Measurements from ENCODE around the gene NDUFB11. TPM values are rescaled to one million over a fixed set of nuclear protein-coding genes. Genes with fewer than 3 reads are reported as not detected.

Gene NDUFB11
- total RNA-seq, 4 donors from 2014 or later = 64.3 to 91.1 (median 71.4) TPM

DNA sequence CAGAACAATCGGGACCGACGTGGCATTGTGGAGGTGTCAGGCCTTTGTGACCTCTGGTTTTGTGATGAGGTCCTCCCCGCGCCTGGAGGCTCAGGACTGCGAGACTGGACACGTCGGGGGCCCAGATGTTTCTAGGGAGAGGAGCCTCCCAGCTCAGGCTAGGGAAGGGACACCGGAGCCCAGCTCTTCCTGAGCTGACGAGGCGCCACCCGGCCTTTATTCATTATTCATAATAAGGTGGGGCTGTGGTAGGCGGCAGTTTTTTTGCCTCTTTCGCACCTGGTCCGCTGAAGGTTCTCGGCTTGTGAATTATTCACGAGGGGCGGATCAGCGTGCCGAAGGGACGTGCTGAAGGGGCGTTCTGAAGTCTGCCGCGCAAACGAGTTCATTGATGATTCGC lies 46.8 kb upstream of the NDUFB11 start:
- DNase-seq = peak; percentile 51
- H3K27ac ChIP-seq = peak overlapping the region; percentile 71 to 78 (median 76)
- H3K36me3 ChIP-seq = no peaks in the 10 kb centered on the region
- no peaks in the 10 kb centered on the region for H3K9me3 ChIP-seq
- peaks cover 15 to 37% (median 23%) of the 10 kb centered on the region in 4 donors for H3K4me1 ChIP-seq
- WGBS, 2 donors (ENCODE audit: low coverage in 1 of 2) = 40% methylated on average over 26 of the region's 26 CpGs; no CpG with 5 or more reads in 1 of the 2 donors
- H3K4me3 ChIP-seq = peak overlapping the region in 3 of 4 donors; percentile 41 to 61 (median 53)
- no peak for TF ChIP-seq POLR2AphosphoS5 (IDR thresholded peaks at IDR 0.05)
- no peak for TF ChIP-seq EP300 (IDR thresholded peaks at IDR 0.05; ENCODE audit: low read depth)
- TF ChIP-seq POLR2A (IDR thresholded peaks at IDR 0.05) = no peak
- TF ChIP-seq CTCF (IDR thresholded peaks at IDR 0.05) = no peak
- in situ Hi-C loops (cut with MboI; ENCODE audit: low pct_ligation_motif_present in 1 of 4, low pct_unique_long_range_greater_than_20kb in 1 of 4, low sequenced_read_pairs in 3 of 4) (loop anchor here (10.0 to 25.0 kb wide), 4 partner anchors 193 to 333 kb away; no protein-coding TSS in a partner anchor), intact Hi-C loops (cut with DNase I; ENCODE audit: low total_unique reads) (no loop called here)
- no peaks in the 10 kb centered on the region for H3K27me3 ChIP-seq

DNA sequence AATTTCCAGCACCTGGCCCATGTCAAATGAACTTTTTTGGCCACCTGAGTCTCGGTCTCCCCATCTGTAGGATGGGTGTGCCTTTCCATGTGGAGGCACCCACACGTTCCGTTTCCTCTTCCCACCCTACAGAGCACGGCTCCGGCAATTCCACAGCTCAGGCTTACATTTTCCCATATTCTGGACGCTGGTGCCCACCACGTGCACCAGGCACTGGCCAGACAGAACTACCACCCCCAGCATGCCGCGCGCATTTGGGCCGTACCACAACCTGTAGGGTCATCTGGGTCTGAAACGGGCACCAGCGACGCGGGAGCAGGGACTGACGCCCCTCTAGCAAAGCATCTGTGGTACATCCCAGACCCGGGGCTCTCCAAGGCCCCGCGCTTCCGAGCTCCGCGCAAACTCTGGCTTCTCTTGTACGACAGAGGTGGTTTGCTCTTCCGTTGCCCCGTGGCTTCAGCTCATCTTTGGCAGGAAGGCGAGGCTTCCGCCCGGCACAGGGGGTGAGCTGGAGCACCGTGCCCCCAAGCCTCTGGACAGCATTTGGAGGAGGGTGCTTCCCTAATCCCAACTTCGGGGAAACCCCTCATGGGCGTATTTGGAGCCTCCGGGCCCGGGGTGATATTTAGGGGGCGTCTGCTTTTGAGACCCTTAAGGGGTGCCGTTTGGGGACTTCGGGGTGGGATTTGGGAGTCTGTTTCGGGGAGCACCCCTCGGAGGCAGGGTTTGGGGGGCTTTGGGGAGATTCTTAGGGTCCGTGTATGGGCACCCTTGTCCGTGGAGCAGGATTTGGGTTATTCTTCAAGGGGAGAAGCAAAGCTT lies 46.2 kb upstream of the NDUFB11 start:
- H3K36me3 ChIP-seq = no peaks in the 10 kb centered on the region
- in situ Hi-C loops (cut with MboI; ENCODE audit: low pct_ligation_motif_present in 1 of 4, low pct_unique_long_range_greater_than_20kb in 1 of 4, low sequenced_read_pairs in 3 of 4) (loop anchor here (10.0 to 25.0 kb wide), 4 partner anchors 194 to 334 kb away; no protein-coding TSS in a partner anchor), intact Hi-C loops (cut with DNase I; ENCODE audit: low total_unique reads) (no loop called here)
- peaks cover 8 to 30% (median 16%) of the 10 kb centered on the region in 4 donors for H3K4me1 ChIP-seq
- no peaks in the 10 kb centered on the region for H3K9me3 ChIP-seq
- peak; percentile 87 for DNase-seq
- peak overlapping the region; percentile 17 to 61 (median 47) for H3K4me3 ChIP-seq
- H3K27me3 ChIP-seq = no peaks in the 10 kb centered on the region
- WGBS, 2 donors (ENCODE audit: low coverage in 1 of 2) = 34% methylated on average over 39 of the region's 40 CpGs; no CpG with 5 or more reads in 1 of the 2 donors
- TF ChIP-seq POLR2AphosphoS5 (IDR thresholded peaks at IDR 0.05) = peak; percentile 77 to 86 (median 80)
- no peak for TF ChIP-seq CTCF (IDR thresholded peaks at IDR 0.05)
- no peak for TF ChIP-seq EP300 (IDR thresholded peaks at IDR 0.05; ENCODE audit: low read depth)
- TF ChIP-seq POLR2A (IDR thresholded peaks at IDR 0.05) = peak; percentile 48
- peak overlapping the region; percentile 71 to 78 (median 76) for H3K27ac ChIP-seq

GRCh38 chrX:47189906-47190305 lies 45.4 kb upstream of the NDUFB11 start:
- Histone ChIP-seq H3K27me3 (no peaks in the 10 kb centered on the region), H3K27ac (no peak overlapping the region), H3K4me3 (no peak overlapping the region), H3K36me3 (no peaks in the 10 kb centered on the region), H3K9me3 (no peaks in the 10 kb centered on the region), H3K4me1 (peaks cover 5 to 23% (median 9%) of the 10 kb centered on the region in 4 donors)
- TF ChIP-seq CTCF (IDR thresholded peaks at IDR 0.05) (no peak), EP300 (IDR thresholded peaks at IDR 0.05; ENCODE audit: low read depth) (no peak)
- in situ Hi-C loops (cut with MboI; ENCODE audit: low pct_ligation_motif_present in 1 of 4, low pct_unique_long_range_greater_than_20kb in 1 of 4, low sequenced_read_pairs in 3 of 4) (loop anchor here (10.0 to 25.0 kb wide), 4 partner anchors 195 to 335 kb away; no protein-coding TSS in a partner anchor), intact Hi-C loops (cut with DNase I; ENCODE audit: low total_unique reads) (no loop called here)
- DNase-seq = no peak
- 67 to 73% methylated on average over 1 to 19 of the region's 19 CpGs for WGBS, 2 donors (ENCODE audit: low coverage in 1 of 2)

DNA sequence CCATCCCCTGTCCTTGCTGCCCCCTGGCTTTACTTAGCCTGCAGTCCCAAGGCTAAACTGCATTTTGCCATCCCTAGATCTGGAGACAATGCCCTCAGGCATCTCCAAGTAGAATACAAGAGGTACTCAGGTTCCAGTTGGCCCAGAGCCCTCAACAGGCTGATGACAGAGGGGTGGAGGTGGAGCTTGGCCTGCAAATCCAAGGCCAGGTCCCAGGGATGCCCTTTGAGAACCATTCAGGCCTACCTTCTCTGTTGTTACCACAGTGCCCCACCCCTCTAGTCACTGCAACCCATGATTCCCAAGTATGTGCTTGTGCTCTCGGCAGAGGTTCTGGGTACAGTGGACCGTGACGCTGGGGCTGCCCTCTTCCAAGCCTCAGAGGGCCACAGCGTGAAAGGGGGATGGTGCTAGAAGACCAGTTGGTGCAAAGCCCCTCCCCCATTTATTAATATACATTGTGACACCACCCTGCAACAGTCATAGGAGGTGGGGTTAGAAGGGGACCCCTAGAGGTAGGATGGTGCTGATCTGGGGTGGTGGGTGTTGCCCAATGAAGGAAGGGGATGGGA lies 42.7 kb upstream of the NDUFB11 start:
- intact Hi-C loops (cut with DNase I; ENCODE audit: low total_unique reads) = no loop called here
- in situ Hi-C loops (cut with MboI; ENCODE audit: low pct_ligation_motif_present in 1 of 4, low pct_unique_long_range_greater_than_20kb in 1 of 4, low sequenced_read_pairs in 3 of 4) = loop anchor here in 3 of 4 donors (25.0 kb wide), 2 partner anchors 200 to 325 kb away; no protein-coding TSS in a partner anchor
- no peaks in the 10 kb centered on the region for H3K27me3 ChIP-seq

More for the DNA sequence above, 42.7 kb upstream of the NDUFB11 start:
- Histone ChIP-seq H3K4me3 (no peak overlapping the region), H3K36me3 (no peaks in the 10 kb centered on the region), H3K4me1 (peaks cover 0 to 7% (median 0%) of the 10 kb centered on the region in 4 donors), H3K9me3 (no peaks in the 10 kb centered on the region), H3K27ac (no peak overlapping the region)
- TF ChIP-seq EP300 (IDR thresholded peaks at IDR 0.05; ENCODE audit: low read depth) (no peak), POLR2AphosphoS5 (IDR thresholded peaks at IDR 0.05) (no peak), POLR2A (IDR thresholded peaks at IDR 0.05) (no peak), CTCF (IDR thresholded peaks at IDR 0.05) (no peak)
- no peak for DNase-seq
- 84% methylated on average over 4 of the region's 4 CpGs; no CpG with 5 or more reads in 1 of the 2 donors for WGBS, 2 donors (ENCODE audit: low coverage in 1 of 2)

Measured in transverse colon (tissue), 4 donors.